DMS153 treated with DMSO at 0.1 percent for 48 hours (cell line): ENCODE measurements around the gene TBCC.
"Not testable (repeated sequence)": the region's sequence is repeated elsewhere in the genome, so short reads cannot be mapped to it uniquely, and the experiment has no call there.

Experiments used
- DNase-seq: peaks from one replicate; lab custom pipeline; 2025; ENCODE audit not compliant: unreplicated experiment; lab: John Stamatoyannopoulos, UW

The TBCC gene

GRCh38 chr6:42733867-42734481, 11.9 kb downstream of the TBCC start:
- not testable (repeated sequence) for DNase-seq

GRCh38 chr6:42729731-42730130, 16.2 kb downstream of the TBCC start:
- no peak for DNase-seq

GRCh38 chr6:42727627-42728026, 18.3 kb downstream of the TBCC start:
- DNase-seq, result no peak

- no peak for DNase-seq
Observed at GRCh38 chr6:42727087-42727611, 18.8 kb downstream of the TBCC start.

- DNase-seq, result peak; percentile 65
Observed at GRCh38 chr6:42726485-42727086, 19.3 kb downstream of the TBCC start.

- DNase-seq, result no peak
Observed at GRCh38 chr6:42726026-42726425, 19.9 kb downstream of the TBCC start.

GRCh38 chr6:42724825-42725224, 21.1 kb downstream of the TBCC start:
- DNase-seq, result no peak

DNA sequence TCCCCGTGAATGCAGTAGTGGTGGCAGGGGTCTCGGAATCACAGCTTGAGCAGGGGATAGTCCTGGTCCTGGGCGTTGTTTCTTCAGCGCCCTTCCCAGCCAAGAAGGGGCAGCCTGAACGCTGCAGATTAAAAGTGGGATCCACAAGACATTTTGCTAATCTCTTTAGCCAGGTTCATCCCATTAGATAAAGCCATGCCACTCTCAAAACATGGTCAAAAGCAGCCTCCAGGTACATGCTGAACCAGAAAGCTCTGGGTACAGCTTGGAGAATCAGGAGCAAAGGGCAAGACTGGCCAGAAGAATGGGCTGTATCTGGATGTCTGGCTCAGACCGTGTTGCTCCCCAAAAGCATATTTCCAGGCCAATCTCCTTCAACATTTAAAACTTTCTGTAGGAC, 23.4 kb downstream of the TBCC start, which contains the start of gene PRPH2:
Gene PRPH2 (minus strand): TSS at position 101 of the 400 bp plus-strand sequence. CDS start 263 bp downstream, outside the sequence.
- DNase-seq, result no peak

- no peak for DNase-seq
Observed at GRCh38 chr6:42720739-42721138, 25.2 kb downstream of the TBCC start.

GRCh38 chr6:42715871-42716270, 30.0 kb downstream of the TBCC start:
- DNase-seq, result no peak

GRCh38 chr6:42714098-42714761, 31.7 kb downstream of the TBCC start:
- no peak for DNase-seq

- DNase-seq, result no peak
Observed at GRCh38 chr6:42711930-42712329, 34.0 kb downstream of the TBCC start.

GRCh38 chr6:42710316-42710715, 35.6 kb downstream of the TBCC start:
- no peak for DNase-seq

DNA sequence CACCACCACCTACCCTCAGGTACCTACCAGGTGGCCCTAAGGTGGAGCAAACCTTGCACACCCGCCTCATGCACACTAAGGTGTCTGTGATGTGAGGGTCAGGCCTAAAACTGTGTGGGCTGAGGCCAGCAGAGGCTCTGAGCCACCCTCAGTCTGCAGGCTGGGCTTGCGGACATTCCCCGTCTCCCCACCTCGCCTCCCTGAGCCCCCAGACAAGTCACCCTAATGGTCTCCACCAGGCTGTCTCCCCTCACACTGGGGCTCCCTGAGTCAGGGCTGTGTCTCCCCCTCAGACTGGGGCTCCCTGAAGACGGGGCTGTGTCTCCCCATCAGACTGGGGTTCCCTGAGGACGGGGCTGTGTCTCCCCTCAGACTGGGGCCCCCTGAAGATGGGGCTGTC, 36.0 kb downstream of the TBCC start:
- no peak for DNase-seq

DNA sequence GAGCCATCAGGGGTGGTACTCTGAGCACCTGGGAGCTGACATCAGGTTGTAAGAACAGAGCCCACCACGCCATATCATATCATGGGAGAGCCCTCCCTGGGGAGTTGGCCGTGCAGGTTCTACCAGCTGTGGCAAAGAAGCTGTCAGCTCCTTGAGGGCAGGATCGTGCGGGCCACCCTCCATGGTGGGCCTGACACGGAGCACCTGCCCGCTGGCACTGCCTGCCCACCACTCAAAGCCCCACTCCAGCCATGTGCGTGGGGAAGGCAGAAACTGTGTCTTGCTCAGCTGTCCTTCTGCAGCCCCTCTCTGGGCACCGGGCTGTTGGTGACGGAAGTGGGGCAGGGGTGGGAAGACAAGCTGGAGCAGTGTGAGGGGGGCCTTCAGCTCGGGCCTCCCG, 37.8 kb downstream of the TBCC start:
- no peak for DNase-seq

DNA sequence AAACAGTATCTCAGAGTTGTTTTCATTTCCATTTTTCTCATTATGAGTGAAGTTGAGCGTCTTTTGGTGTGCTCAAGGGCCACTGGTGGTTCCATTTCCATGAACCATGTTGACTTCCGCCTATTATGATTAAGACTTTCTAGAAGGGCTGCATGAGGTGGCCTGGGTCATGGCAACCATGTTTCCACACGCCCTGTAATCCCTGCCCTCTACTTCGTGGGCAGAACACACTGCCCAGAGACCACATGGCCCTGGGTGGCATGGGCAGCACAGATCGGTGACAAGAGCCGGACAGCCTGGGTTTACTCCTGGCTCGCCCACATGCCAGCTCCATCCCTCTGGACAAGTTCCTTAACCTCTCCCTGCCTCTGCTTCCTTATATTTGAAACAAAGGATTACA, 38.3 kb downstream of the TBCC start:
- no peak for DNase-seq

- DNase-seq, result no peak
Observed at GRCh38 chr6:42704937-42705374, 40.9 kb downstream of the TBCC start.

- DNase-seq, result no peak
Observed at GRCh38 chr6:42704251-42704936, 41.5 kb downstream of the TBCC start.

- not testable (repeated sequence) for DNase-seq
Observed at GRCh38 chr6:42702786-42703185, 43.1 kb downstream of the TBCC start.

DNA sequence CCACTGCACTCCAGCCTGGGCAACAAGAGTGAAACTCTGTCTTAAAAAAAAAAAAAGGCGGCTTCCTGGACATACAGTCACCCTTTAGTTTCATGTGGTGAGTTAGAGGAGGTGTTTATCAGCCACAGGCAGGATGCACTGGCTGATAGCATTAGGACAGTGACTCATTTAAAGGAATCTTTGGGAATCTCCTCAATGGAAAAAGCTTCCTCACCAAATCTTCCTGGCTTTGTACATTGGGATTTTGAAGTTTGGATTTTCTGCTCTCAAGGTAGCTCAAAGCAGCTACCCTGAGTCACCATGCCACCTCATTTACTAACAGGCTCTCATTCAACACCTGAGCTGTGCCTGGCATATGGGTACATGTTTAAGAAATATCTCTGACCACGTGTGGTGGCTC, 43.7 kb downstream of the TBCC start:
- no peak for DNase-seq

DNA sequence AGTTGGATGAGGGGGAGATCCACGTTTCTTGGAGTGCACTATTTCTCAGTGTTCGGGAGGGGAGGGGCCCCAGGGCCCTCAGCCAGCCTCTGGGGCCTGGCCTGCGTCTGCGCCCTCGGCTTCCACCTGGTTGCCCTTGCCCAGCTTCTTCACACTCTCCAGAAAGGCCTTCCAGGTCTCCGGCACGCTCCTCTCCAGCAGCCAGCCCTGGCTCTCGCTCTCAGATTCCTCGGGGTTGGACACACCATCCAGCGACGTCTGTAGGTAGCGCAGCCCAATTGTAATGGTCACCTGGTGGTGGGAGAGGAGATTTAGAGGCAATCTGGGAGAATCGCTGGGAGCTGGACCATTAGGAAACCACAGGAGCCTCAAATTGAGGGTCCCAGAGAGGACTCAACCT, 47.7 kb downstream of the TBCC start:
- DNase-seq, result no peak

DNA sequence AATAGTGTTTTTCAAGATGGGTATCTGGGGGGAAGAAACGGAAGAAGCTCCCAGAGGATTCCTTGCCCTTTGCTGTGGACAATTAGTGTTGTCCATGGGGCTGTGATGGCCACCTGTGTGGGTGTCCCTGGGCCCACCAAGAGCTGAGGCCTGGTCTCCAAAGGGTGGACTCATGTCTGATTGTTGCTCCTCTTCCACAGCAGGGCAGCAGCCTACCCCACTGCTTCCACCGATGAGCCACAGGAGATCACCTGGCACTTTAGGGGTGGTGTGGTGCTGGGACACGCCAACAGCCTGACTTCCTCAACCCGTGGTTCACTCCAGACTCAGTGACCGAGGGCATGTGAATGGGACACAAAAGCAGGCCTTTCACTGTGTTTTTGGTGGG, 48.6 kb downstream of the TBCC start:
- no peak for DNase-seq
